ENCODE results near the gene SLCO4A1.

The SLCO4A1 gene

DNA sequence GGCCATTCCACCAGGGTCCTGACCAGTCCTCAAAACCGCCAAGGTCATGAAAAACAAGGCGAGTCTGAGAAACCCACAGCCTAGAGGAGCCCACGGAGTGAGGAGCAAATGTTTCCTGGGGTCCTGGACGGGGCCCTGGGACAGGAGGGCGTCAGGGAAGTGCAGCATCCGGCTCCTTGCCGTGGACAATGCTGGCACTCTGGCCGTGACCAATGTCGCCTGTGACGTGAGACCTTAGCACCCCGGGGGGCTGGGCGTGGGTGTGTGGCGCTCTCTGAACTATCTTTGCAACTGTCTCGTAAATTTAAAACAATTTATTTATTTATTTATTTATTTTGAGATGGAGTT, 34.1 kb upstream of the SLCO4A1 start:
- Histone ChIP-seq H3K18ac (ENCODE audit: low read depth in 1 of 2, low read length in 2 of 2) (no peak overlapping the region), H3K4me3 (ENCODE audit: insufficient read depth in 1 of 2, low read depth in 1 of 2, low read length in 2 of 2) (no peak overlapping the region), H2BK5ac (ENCODE audit: low read depth, low read length, poor library complexity, severe bottlenecking) (no peak overlapping the region), H2BK15ac (ENCODE audit: low read depth, poor library complexity, severe bottlenecking) (no peak overlapping the region), H3K4me2 (ENCODE audit: low read length, poor library complexity, severe bottlenecking) (no peak overlapping the region), H4K8ac (ENCODE audit: low read length) (no peak overlapping the region), H3K9me3 (ENCODE audit: control insufficient read depth, low read length) (peaks cover 9% of the 10 kb centered on the region), H2BK12ac (ENCODE audit: low read length in 2 of 2) (no peak overlapping the region), H3K27ac (ENCODE audit: low read length, poor library complexity, severe bottlenecking) (no peak overlapping the region), H2BK120ac (ENCODE audit: low read depth, low read length) (no peak overlapping the region), H3K27me3 (ENCODE audit: control insufficient read depth in 1 of 2, insufficient read depth in 1 of 2, low read length in 2 of 2) (peaks cover 21 to 43% of the 10 kb centered on the region in 2 experiments), H3K4ac (ENCODE audit: low read depth in 1 of 2, low read length in 2 of 2) (no peak overlapping the region), H4K91ac (ENCODE audit: low read length) (no peak overlapping the region), H3K36me3 (ENCODE audit: control insufficient read depth in 1 of 2, insufficient read depth in 2 of 2, low read depth in 1 of 2, low read length in 2 of 2) (no peaks in the 10 kb centered on the region), H3K23ac (ENCODE audit: low read length in 2 of 2) (no peak overlapping the region), H2AFZ (ENCODE audit: low read depth, low read length) (no peak overlapping the region), H3K14ac (ENCODE audit: low read length in 2 of 2) (no peak overlapping the region), H3K9ac (ENCODE audit: low read length) (no peak overlapping the region), H3K79me1 (replicated peaks; ENCODE audit: low read length, poor library complexity, severe bottlenecking) (no peaks in the 10 kb centered on the region), H3K4me1 (ENCODE audit: control insufficient read depth, insufficient read depth, low read depth, low read length) (peaks cover 1% of the 10 kb centered on the region), H2AK5ac (ENCODE audit: low read length, severe bottlenecking) (no peak overlapping the region)
- DNase-seq, result no peak
- WGBS, result 88% methylated on average over 10 of the region's 14 CpGs

DNA sequence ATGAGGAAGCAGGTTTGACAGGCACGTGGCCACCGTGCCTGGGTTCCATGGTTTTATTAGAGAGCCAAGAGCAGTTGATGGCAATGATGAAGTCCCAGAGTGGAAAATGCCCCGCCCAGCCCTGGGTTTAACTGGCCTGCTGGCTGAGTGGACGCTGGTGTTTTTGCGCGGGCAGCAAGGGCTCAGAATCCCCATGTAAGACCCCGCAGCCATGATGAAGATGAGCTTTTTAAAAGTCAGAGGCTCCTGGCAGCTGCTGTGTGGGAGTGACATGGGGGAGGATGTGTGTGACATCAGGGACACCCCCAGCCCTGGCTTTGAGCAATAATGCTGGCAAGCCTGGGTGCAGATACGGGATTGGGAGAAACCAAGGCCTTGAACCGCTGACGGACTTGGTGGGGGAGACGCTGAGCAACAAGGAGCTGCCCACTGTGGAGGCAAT, 33.0 kb upstream of the SLCO4A1 start:
- no peak for DNase-seq
- no peak overlapping the region for H2BK5ac ChIP-seq (ENCODE audit: low read depth, low read length, poor library complexity, severe bottlenecking)
- H2BK15ac ChIP-seq (ENCODE audit: low read depth, poor library complexity, severe bottlenecking), result no peak overlapping the region
- no peak overlapping the region for H3K4ac ChIP-seq (ENCODE audit: low read depth in 1 of 2, low read length in 2 of 2)
- H3K79me1 ChIP-seq (replicated peaks; ENCODE audit: low read length, poor library complexity, severe bottlenecking), result no peaks in the 10 kb centered on the region
- no peak overlapping the region for H4K91ac ChIP-seq (ENCODE audit: low read length)
- no peak overlapping the region for H3K27ac ChIP-seq (ENCODE audit: low read length, poor library complexity, severe bottlenecking)
- peak overlapping the region in 1 of 2 experiments; percentile 37 for H3K23ac ChIP-seq (ENCODE audit: low read length in 2 of 2)
- H3K4me3 ChIP-seq (ENCODE audit: insufficient read depth in 1 of 2, low read depth in 1 of 2, low read length in 2 of 2), result no peak overlapping the region
- no peak overlapping the region for H4K8ac ChIP-seq (ENCODE audit: low read length)
- H3K18ac ChIP-seq (ENCODE audit: low read depth in 1 of 2, low read length in 2 of 2), result no peak overlapping the region
- H3K36me3 ChIP-seq (ENCODE audit: control insufficient read depth in 1 of 2, insufficient read depth in 2 of 2, low read depth in 1 of 2, low read length in 2 of 2), result no peaks in the 10 kb centered on the region
- peaks cover 9% of the 10 kb centered on the region for H3K9me3 ChIP-seq (ENCODE audit: control insufficient read depth, low read length)
- no peak overlapping the region for H2AK5ac ChIP-seq (ENCODE audit: low read length, severe bottlenecking)
- 93% methylated on average over 11 of the region's 11 CpGs for WGBS
- peaks cover 1% of the 10 kb centered on the region for H3K4me1 ChIP-seq (ENCODE audit: control insufficient read depth, insufficient read depth, low read depth, low read length)
- H3K27me3 ChIP-seq (ENCODE audit: control insufficient read depth in 1 of 2, insufficient read depth in 1 of 2, low read length in 2 of 2), result peaks cover 22 to 39% of the 10 kb centered on the region in 2 experiments
- H2BK120ac ChIP-seq (ENCODE audit: low read depth, low read length), result no peak overlapping the region
- H2AFZ ChIP-seq (ENCODE audit: low read depth, low read length), result no peak overlapping the region
- H3K4me2 ChIP-seq (ENCODE audit: low read length, poor library complexity, severe bottlenecking), result no peak overlapping the region
- H2BK12ac ChIP-seq (ENCODE audit: low read length in 2 of 2), result no peak overlapping the region
- H3K9ac ChIP-seq (ENCODE audit: low read length), result no peak overlapping the region
- H3K14ac ChIP-seq (ENCODE audit: low read length in 2 of 2), result no peak overlapping the region

DNA sequence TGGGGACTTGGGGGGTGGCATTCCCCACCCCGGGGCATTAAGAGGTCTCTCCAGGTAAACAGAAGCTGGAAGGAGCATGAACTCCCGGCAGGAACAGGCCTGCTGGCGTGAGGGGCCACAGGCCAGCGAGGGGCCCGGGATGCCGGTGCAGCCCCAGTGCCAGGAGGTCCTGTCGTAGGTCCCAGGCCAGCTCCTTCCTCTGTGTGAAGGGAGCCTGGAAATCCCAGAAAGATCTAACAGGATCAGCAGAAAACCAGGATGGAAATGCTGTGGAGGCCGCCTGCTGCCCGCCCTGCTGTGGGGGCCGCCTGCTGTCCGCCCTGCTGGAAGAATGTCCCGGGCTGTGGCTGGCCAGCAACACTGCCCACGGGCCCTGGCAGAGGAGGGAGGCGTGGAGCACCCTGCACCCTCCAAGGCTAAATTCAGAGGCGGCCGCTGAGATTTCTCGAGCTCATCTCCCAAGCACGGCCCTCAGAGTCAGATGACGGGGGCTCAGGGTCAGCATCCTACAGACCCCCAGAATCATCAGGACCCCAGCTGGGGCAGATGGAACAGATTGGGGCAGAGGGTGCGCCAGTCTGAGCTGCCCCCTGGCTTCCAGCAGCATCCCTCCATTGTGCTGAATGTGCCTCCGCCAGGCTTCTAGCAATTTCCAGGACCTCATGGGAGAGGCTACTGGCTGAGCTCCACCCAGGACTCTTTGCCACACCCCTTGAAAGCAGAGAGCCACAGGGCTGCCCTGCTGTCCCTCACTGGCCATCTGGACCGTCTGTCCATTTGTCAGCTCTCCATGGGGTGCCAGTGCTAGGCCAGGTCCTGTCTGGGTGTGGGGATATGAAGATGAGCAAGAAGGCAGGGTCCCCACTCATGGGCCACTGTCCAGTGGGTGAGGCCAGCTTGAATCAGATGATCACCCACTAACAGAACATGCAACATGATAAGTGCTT, 32.2 kb upstream of the SLCO4A1 start:
- Histone ChIP-seq H3K23ac (ENCODE audit: low read length in 2 of 2) (no peak overlapping the region), H2BK12ac (ENCODE audit: low read length in 2 of 2) (no peak overlapping the region), H4K8ac (ENCODE audit: low read length) (no peak overlapping the region), H3K9me3 (ENCODE audit: control insufficient read depth, low read length) (peaks cover 9% of the 10 kb centered on the region), H4K91ac (ENCODE audit: low read length) (no peak overlapping the region), H3K18ac (ENCODE audit: low read depth in 1 of 2, low read length in 2 of 2) (no peak overlapping the region), H2AK5ac (ENCODE audit: low read length, severe bottlenecking) (no peak overlapping the region), H3K4me2 (ENCODE audit: low read length, poor library complexity, severe bottlenecking) (no peak overlapping the region), H2BK15ac (ENCODE audit: low read depth, poor library complexity, severe bottlenecking) (no peak overlapping the region), H3K27ac (ENCODE audit: low read length, poor library complexity, severe bottlenecking) (no peak overlapping the region), H3K27me3 (ENCODE audit: control insufficient read depth in 1 of 2, insufficient read depth in 1 of 2, low read length in 2 of 2) (peaks cover 30 to 38% of the 10 kb centered on the region in 2 experiments), H3K4ac (ENCODE audit: low read depth in 1 of 2, low read length in 2 of 2) (no peak overlapping the region), H3K36me3 (ENCODE audit: control insufficient read depth in 1 of 2, insufficient read depth in 2 of 2, low read depth in 1 of 2, low read length in 2 of 2) (no peaks in the 10 kb centered on the region), H3K79me1 (replicated peaks; ENCODE audit: low read length, poor library complexity, severe bottlenecking) (no peaks in the 10 kb centered on the region), H2AFZ (ENCODE audit: low read depth, low read length) (no peak overlapping the region), H3K4me3 (ENCODE audit: insufficient read depth in 1 of 2, low read depth in 1 of 2, low read length in 2 of 2) (no peak overlapping the region), H3K14ac (ENCODE audit: low read length in 2 of 2) (no peak overlapping the region), H3K4me1 (ENCODE audit: control insufficient read depth, insufficient read depth, low read depth, low read length) (peaks cover 1% of the 10 kb centered on the region), H2BK120ac (ENCODE audit: low read depth, low read length) (no peak overlapping the region), H2BK5ac (ENCODE audit: low read depth, low read length, poor library complexity, severe bottlenecking) (no peak overlapping the region), H3K9ac (ENCODE audit: low read length) (no peak overlapping the region)
- no peak for DNase-seq
- 89% methylated on average over 22 of the region's 22 CpGs for WGBS

DNA sequence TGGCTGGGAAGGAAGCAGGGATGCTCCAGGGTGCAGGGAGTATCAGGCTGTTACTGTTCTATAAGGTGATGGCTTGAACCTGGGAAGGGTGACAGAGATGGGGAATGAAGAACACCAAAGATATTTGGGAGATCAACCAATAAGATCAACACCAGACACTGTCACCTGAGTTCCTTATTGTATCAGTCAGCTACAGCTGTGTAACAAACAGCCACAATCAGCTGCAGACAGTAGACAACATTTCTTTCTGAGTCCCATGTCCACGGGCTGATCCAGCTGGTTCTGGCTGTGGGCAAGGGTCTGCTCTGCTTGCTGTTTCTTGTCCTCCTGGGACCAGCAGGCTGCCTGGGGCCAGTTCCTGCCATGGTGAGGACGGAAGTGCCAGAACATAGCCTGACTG, 31.3 kb upstream of the SLCO4A1 start:
- H3K27me3 ChIP-seq (ENCODE audit: control insufficient read depth in 1 of 2, insufficient read depth in 1 of 2, low read length in 2 of 2), result peaks cover 30 to 39% of the 10 kb centered on the region in 2 experiments
- no peak overlapping the region for H3K18ac ChIP-seq (ENCODE audit: low read depth in 1 of 2, low read length in 2 of 2)
- no peaks in the 10 kb centered on the region for H3K36me3 ChIP-seq (ENCODE audit: control insufficient read depth in 1 of 2, insufficient read depth in 2 of 2, low read depth in 1 of 2, low read length in 2 of 2)
- H4K91ac ChIP-seq (ENCODE audit: low read length), result no peak overlapping the region
- no peak overlapping the region for H2AFZ ChIP-seq (ENCODE audit: low read depth, low read length)
- no peak overlapping the region for H3K23ac ChIP-seq (ENCODE audit: low read length in 2 of 2)
- no peak overlapping the region for H3K14ac ChIP-seq (ENCODE audit: low read length in 2 of 2)
- no peak overlapping the region for H4K8ac ChIP-seq (ENCODE audit: low read length)
- H2BK15ac ChIP-seq (ENCODE audit: low read depth, poor library complexity, severe bottlenecking), result no peak overlapping the region
- no peak for DNase-seq
- peaks cover 1% of the 10 kb centered on the region for H3K4me1 ChIP-seq (ENCODE audit: control insufficient read depth, insufficient read depth, low read depth, low read length)
- H3K4me3 ChIP-seq (ENCODE audit: insufficient read depth in 1 of 2, low read depth in 1 of 2, low read length in 2 of 2), result no peak overlapping the region
- no peaks in the 10 kb centered on the region for H3K79me1 ChIP-seq (replicated peaks; ENCODE audit: low read length, poor library complexity, severe bottlenecking)
- H2AK5ac ChIP-seq (ENCODE audit: low read length, severe bottlenecking), result no peak overlapping the region
- WGBS, result 86% methylated on average over 1 of the region's 2 CpGs
- H3K27ac ChIP-seq (ENCODE audit: low read length, poor library complexity, severe bottlenecking), result no peak overlapping the region
- peaks cover 9% of the 10 kb centered on the region for H3K9me3 ChIP-seq (ENCODE audit: control insufficient read depth, low read length)
- H2BK12ac ChIP-seq (ENCODE audit: low read length in 2 of 2), result no peak overlapping the region
- H2BK120ac ChIP-seq (ENCODE audit: low read depth, low read length), result no peak overlapping the region
- no peak overlapping the region for H3K4ac ChIP-seq (ENCODE audit: low read depth in 1 of 2, low read length in 2 of 2)
- H3K9ac ChIP-seq (ENCODE audit: low read length), result no peak overlapping the region
- H3K4me2 ChIP-seq (ENCODE audit: low read length, poor library complexity, severe bottlenecking), result no peak overlapping the region
- no peak overlapping the region for H2BK5ac ChIP-seq (ENCODE audit: low read depth, low read length, poor library complexity, severe bottlenecking)

All from mesenchymal stem cell (in vitro differentiated cells and primary cell).